ENCODE results near the gene MYL7.

Gene MYL7

DNA sequence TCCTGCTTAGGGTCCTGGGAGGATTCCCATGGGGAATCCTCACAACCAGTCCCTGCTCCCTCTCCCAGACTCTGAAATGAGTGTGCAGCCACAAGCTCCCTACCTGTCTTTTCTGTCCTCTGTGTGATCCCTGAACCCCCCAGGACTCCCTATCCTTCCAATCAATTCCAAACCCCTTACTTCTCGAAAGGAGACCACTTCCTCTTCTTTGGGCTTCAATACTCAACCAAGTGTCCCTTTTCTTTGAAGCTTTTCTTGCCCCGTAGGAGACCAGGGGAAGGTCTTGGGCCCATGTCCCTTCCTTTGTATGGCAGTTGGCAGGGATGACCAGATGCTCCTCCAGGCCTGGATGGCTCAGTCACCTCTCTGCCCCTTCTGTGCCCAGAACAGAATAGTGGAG is 35.3 kb downstream of the MYL7 start:
- Histone ChIP-seq H3K9me3 (ENCODE audit: severe bottlenecking) (no peaks in the 10 kb centered on the region), H3K27me3 (ENCODE audit: insufficient read depth, low read depth, severe bottlenecking) (no peaks in the 10 kb centered on the region), H3K4me3 (ENCODE audit: low read depth, low read length) (no peak overlapping the region), H3K27ac (no peak overlapping the region), H3K36me3 (peaks cover 34% of the 10 kb centered on the region)
- TF ChIP-seq, protein P1, sequence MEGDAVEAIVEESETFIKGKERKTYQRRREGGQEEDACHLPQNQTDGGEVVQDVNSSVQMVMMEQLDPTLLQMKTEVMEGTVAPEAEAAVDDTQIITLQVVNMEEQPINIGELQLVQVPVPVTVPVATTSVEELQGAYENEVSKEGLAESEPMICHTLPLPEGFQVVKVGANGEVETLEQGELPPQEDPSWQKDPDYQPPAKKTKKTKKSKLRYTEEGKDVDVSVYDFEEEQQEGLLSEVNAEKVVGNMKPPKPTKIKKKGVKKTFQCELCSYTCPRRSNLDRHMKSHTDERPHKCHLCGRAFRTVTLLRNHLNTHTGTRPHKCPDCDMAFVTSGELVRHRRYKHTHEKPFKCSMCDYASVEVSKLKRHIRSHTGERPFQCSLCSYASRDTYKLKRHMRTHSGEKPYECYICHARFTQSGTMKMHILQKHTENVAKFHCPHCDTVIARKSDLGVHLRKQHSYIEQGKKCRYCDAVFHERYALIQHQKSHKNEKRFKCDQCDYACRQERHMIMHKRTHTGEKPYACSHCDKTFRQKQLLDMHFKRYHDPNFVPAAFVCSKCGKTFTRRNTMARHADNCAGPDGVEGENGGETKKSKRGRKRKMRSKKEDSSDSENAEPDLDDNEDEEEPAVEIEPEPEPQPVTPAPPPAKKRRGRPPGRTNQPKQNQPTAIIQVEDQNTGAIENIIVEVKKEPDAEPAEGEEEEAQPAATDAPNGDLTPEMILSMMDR (IDR thresholded peaks at IDR 0.05; ENCODE audit: low read depth, low read length) = no peak
- DNase-seq = no peak

DNA sequence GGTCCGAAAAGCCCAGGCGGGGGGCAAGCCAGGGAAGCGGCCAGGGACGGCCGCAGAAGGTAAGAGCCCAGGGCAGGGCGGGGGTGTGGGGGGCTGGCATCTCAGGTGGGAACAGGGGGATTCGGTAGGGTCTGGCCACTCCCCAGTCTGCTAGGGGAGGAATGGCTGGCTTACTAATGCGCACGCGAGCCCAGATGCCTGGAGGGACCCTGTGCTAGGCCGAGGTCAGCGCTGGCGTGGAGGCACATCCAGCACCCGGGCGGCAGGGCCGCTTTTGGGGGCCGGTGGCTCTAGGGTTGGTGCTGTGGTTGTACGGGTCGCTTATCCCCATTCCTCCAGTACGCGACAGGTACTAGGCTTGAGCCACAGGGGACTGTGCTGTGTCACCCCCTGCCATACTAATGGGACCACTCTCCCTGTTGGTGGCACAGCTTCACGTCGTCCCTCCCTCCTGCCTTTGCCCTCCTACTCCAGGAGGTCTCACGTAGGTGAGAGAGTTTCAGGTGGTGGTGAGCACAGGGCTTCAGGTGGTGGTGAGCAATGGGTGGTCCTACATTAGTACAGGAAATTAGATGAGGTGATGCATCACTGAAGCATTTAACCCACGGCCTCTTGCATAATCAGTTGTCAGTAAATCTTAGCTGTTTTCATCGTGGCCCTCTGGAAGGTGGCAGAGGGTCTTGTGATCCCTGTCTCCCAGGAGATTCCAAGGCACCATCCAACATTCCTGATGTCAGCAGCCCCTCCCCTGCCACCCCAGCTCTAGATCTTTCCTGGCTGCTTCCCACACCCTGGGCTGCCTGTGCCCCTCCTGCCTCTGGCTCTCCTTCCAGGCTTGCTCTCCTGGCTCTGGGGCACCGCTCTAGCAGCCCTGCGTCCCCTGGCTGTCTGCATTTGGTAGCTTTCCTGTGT is 36.0 kb downstream of the MYL7 start:
- Histone ChIP-seq H3K27me3 (ENCODE audit: insufficient read depth, low read depth, severe bottlenecking) (no peaks in the 10 kb centered on the region), H3K9me3 (ENCODE audit: severe bottlenecking) (no peaks in the 10 kb centered on the region), H3K36me3 (peaks cover 30% of the 10 kb centered on the region), H3K27ac (peak overlapping the region; percentile 63), H3K4me3 (ENCODE audit: low read depth, low read length) (peak overlapping the region; percentile 46)
- no peak for DNase-seq
- TF ChIP-seq, protein P1 (IDR thresholded peaks at IDR 0.05; ENCODE audit: low read depth, low read length) = no peak

DNA sequence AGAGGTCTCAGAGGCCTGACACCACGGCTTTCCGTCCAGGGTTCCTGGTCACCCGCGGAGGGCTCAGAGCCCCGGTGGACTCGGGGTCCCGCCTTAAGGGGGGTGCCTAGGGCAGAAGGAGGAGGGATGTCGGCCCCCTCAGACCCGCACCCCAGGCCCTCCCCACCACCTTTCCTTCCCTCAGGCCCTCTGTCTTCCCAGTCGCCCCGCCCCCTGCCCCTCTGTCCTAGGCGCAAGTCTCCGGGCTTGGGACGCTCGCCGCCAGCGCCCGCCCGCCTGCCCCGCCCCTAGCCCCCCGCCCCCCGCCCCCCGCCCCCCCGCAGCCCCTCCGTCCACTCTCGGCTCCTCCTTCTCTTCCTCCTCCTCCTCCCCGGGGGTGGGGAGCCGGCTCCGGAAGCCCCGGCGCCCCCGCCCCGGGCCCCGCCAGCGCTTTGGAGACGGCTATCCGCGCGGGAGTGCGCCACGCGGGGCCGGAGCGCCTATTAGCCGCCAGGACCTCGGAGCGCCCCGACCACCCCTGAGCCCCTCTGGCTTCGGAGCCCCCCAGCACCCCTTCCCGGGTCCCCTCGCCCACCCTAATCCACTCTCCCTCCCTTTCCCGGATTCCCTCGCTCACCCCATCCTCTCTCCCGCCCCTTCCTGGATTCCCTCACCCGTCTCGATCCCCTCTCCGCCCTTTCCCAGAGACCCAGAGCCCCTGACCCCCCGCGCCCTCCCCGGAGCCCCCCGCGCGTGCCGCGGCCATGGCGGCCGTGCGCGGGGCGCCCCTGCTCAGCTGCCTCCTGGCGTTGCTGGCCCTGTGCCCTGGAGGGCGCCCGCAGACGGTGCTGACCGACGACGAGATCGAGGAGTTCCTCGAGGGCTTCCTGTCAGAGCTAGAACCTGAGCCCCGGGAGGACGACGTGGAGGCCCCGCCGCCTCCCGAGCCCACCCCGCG is 36.9 kb downstream of the MYL7 start, which contains the start of gene AEBP1:
Gene AEBP1 (plus strand): TSS at position 423 of the 937 bp plus-strand sequence. CDS start 321 bp downstream, at position 744.
- H3K4me3 ChIP-seq (ENCODE audit: low read depth, low read length) = peak within 1 kb of the TSS; percentile 46
- H3K27ac ChIP-seq = peak within 1 kb of the TSS; percentile 63
- no peaks in the 10 kb centered on the region for H3K9me3 ChIP-seq (ENCODE audit: severe bottlenecking)
- DNase-seq = peak; percentile 63
- TF ChIP-seq, protein P1 (IDR thresholded peaks at IDR 0.05; ENCODE audit: low read depth, low read length) = peak; percentile 28; the same call in 1 of the 2 replicates
- H3K27me3 ChIP-seq (ENCODE audit: insufficient read depth, low read depth, severe bottlenecking) = no peaks in the 10 kb centered on the region
- peaks cover 21% of the 10 kb centered on the region for H3K36me3 ChIP-seq

DNA sequence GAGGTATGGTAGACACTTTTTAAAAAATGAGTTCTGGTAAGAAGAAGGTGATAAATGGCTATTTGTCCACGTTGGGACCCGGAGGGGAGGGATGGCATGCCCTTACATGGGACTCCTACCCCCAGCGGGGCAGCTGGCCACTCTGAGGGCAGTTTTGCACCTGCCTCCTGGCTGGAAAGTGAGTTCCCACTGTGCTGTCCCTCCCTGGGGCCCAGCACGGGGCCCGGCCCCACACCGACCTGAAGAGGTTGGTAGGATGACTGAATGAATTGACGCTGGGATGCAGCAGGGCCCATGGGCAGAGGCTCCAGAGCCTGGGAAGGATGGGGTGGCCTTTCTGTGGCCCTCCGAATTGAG is 37.6 kb downstream of the MYL7 start:
- no peak for DNase-seq
- H3K9me3 ChIP-seq (ENCODE audit: severe bottlenecking) = no peaks in the 10 kb centered on the region
- H3K27ac ChIP-seq = no peak overlapping the region
- H3K4me3 ChIP-seq (ENCODE audit: low read depth, low read length) = peak overlapping the region; percentile 22; the same call in 1 of the 2 replicates
- peaks cover 17% of the 10 kb centered on the region for H3K36me3 ChIP-seq
- TF ChIP-seq, protein P1 (IDR thresholded peaks at IDR 0.05; ENCODE audit: low read depth, low read length) = no peak
- H3K27me3 ChIP-seq (ENCODE audit: insufficient read depth, low read depth, severe bottlenecking) = no peaks in the 10 kb centered on the region

DNA sequence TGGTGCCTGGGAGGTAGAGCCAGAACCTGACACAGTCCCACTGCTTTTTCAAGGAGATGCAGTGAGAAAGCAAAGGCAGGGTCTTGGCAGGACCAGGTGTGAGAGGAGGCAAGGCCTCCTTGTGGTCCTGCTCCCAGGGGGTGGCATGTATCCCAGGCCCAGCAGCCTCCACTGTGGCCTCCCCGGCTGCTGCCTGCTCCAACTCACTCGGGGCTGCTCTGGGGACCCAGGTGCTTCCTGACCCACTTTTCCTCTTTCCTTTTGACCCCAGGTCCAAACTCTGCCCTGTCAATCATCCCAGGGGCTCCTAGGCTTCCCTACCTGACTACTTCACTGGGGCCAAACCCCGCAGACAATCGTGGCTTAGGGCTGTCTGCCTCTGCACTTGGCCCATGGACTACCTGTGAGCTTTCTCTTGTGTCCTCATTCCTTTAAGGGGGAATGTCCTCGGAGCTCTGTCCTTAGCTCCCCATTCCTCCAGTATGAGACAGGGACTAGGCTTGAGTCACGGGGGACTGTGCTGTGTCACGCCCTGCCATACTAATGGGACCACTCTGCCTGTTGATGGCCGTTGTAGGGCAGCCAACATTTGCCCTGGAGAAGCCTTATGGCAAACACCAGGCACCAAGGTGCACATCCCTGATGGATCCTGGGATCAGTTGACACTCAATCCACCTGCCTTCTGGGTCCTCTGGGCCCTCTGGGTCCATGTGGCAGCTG is 38.1 kb downstream of the MYL7 start:
- Histone ChIP-seq H3K36me3 (peaks cover 14% of the 10 kb centered on the region), H3K27me3 (ENCODE audit: insufficient read depth, low read depth, severe bottlenecking) (no peaks in the 10 kb centered on the region), H3K27ac (no peak overlapping the region), H3K9me3 (ENCODE audit: severe bottlenecking) (no peaks in the 10 kb centered on the region), H3K4me3 (ENCODE audit: low read depth, low read length) (no peak overlapping the region)
- TF ChIP-seq, protein P1 (IDR thresholded peaks at IDR 0.05; ENCODE audit: low read depth, low read length) = no peak
- no peak for DNase-seq
